IMR-90 (cell line): ENCODE measurements around the gene ACADS. TPM values are rescaled to one million over a fixed set of nuclear protein-coding genes. Genes with fewer than 3 reads are reported as not detected.

Source experiments
- ATAC-seq: fragments of 200-7000 bp; cut with Tn5 transposase; 2 replicates; pipeline ENCODE4 v1.9.1; 2020; ENCODE audit warnings: low read depth, mild to moderate bottlenecking, moderate library complexity
- BruUV-seq: library from RNA; stranded (reverse); fragments of 400-500 nt; replicated peaks from 2 replicates; lab custom pipeline; 2021; lab: Mats Ljungman, UMichigan
- CTCF ChIA-PET: fragments of 300-600 bp; formaldehyde crosslinking; extraction: SDS; loops from one replicate; lab custom pipeline; 2021; ENCODE audit warnings: antibody characterized with exemption; lab: Yijun Ruan, JAX
- POLR2A ChIA-PET: fragments of 300-600 bp; sonication (Branson Sonifier 250); formaldehyde crosslinking; loops from one replicate; lab custom pipeline; 2022; ENCODE audit warnings: antibody characterized with exemption; ENCODE audit not compliant: unreplicated experiment; lab: Charles Lee
- DNase-seq: peaks from one replicate; pipeline ENCODE4 v3.0.0; 2013
- H2AFZ ChIP-seq: replicated peaks from 2 replicates; pipeline ENCODE3; 2013; ENCODE audit warnings: low read length, mild to moderate bottlenecking; ENCODE audit not compliant: poor library complexity
- H2AK5ac ChIP-seq: 2 replicates; pipeline ENCODE4 v1.6.1; 2013; ENCODE audit warnings: low read depth, low read length, inconsistent platforms
- H2AK9ac ChIP-seq: replicated peaks from 2 replicates; pipeline ENCODE3; 2013; ENCODE audit warnings: mild to moderate bottlenecking, low read depth, low read length, moderate library complexity; ENCODE audit not compliant: poor library complexity
- H2BK120ac ChIP-seq: 2 replicates; pipeline ENCODE4 v1.6.1; 2013; ENCODE audit warnings: low read depth, low read length, inconsistent platforms
- H2BK15ac ChIP-seq: 3 replicates; pipeline ENCODE4 v1.6.1; 2013; ENCODE audit warnings: low read depth, low read length, inconsistent platforms
- H2BK20ac ChIP-seq: 2 replicates; pipeline ENCODE4 v1.6.1; 2013; ENCODE audit warnings: low read depth, mild to moderate bottlenecking, inconsistent platforms, low read length, moderate library complexity
- H2BK5ac ChIP-seq: 2 replicates; pipeline ENCODE4 v1.6.1; 2013; ENCODE audit warnings: mild to moderate bottlenecking, low read depth, low read length, inconsistent platforms; ENCODE audit not compliant: poor library complexity, severe bottlenecking
- H3K14ac ChIP-seq: replicated peaks from 2 replicates; pipeline ENCODE4 v1.6.1; 2013; ENCODE audit warnings: low read depth, low read length, inconsistent platforms
- H3K18ac ChIP-seq: 2 replicates; pipeline ENCODE4 v1.6.1; 2013; ENCODE audit warnings: low read depth, low read length, control low read depth
- H3K23ac ChIP-seq: 2 replicates; pipeline ENCODE4 v1.6.1; 2013; ENCODE audit warnings: low read depth, low read length, inconsistent platforms
- H3K27ac ChIP-seq: 2 replicates; pipeline ENCODE4 v1.5.1; 2013; ENCODE audit warnings: mild to moderate bottlenecking, control low read depth, low read length; ENCODE audit not compliant: insufficient read depth
- H3K27me3 ChIP-seq: 2 replicates; pipeline ENCODE4 v1.6.1; 2013; ENCODE audit warnings: low read length; ENCODE audit not compliant: control insufficient read depth, insufficient read depth
- H3K36me3 ChIP-seq: 2 replicates; pipeline ENCODE4 v1.6.1; 2013; ENCODE audit warnings: low read length, mixed read lengths; ENCODE audit not compliant: control insufficient read depth, insufficient read depth
- H3K4ac ChIP-seq: 2 replicates; pipeline ENCODE4 v1.6.1; 2013; ENCODE audit warnings: low read depth, low read length, inconsistent platforms
- H3K4me1 ChIP-seq: 2 replicates; pipeline ENCODE4 v1.6.1; 2013; ENCODE audit warnings: low read length, mixed read lengths; ENCODE audit not compliant: control insufficient read depth, insufficient read depth
- H3K4me2 ChIP-seq: 2 replicates; pipeline ENCODE4 v1.6.1; 2013; ENCODE audit warnings: low read depth, mild to moderate bottlenecking, control low read depth, low read length, moderate library complexity
- H3K4me3 ChIP-seq: 2 replicates; pipeline ENCODE4 v1.5.1; 2013; ENCODE audit warnings: low read depth, mild to moderate bottlenecking, control low read depth, low read length, moderate library complexity; ENCODE audit not compliant: insufficient read depth
- H3K56ac ChIP-seq: 2 replicates; pipeline ENCODE4 v1.6.1; 2013; ENCODE audit warnings: low read length, inconsistent platforms; ENCODE audit not compliant: insufficient read depth; ENCODE audit errors: extremely low read depth
- H3K79me1 ChIP-seq, 2 experiments: 2 replicates each; pipeline ENCODE4 v1.6.1; 2013; ENCODE audit warnings: low read length in 2 of 2, inconsistent platforms in 1 of 2, low read depth in 1 of 2
- H3K9ac ChIP-seq: 2 replicates; pipeline ENCODE4 v1.6.1; 2013; ENCODE audit warnings: low read depth, low read length, control low read depth
- H3K9me1 ChIP-seq: 2 replicates; pipeline ENCODE4 v1.6.1; 2013; ENCODE audit warnings: low read length, inconsistent platforms; ENCODE audit not compliant: insufficient read depth
- H3K9me3 ChIP-seq: 2 replicates; pipeline ENCODE4 v1.6.1; 2013; ENCODE audit warnings: low read length; ENCODE audit not compliant: control insufficient read depth, insufficient read depth
- H4K20me1 ChIP-seq: 2 replicates; pipeline ENCODE4 v1.6.1; 2013; ENCODE audit warnings: low read length, inconsistent platforms; ENCODE audit not compliant: insufficient read depth
- H4K5ac ChIP-seq: 2 replicates; pipeline ENCODE4 v1.6.1; 2013; ENCODE audit warnings: mild to moderate bottlenecking, low read depth, low read length, control low read depth
- H4K8ac ChIP-seq, 2 experiments: 2 replicates each; pipeline ENCODE4 v1.6.1; 2013; ENCODE audit warnings: low read depth in 2 of 2, low read length in 2 of 2, control low read depth in 1 of 2, inconsistent platforms in 1 of 2
- H4K91ac ChIP-seq: 2 replicates; pipeline ENCODE4 v1.6.1; 2013; ENCODE audit warnings: low read depth, low read length, inconsistent platforms; ENCODE audit not compliant: insufficient read depth
- BHLHE40 ChIP-seq: fragments of 150-350 bp; IDR thresholded peaks from 2 replicates; pipeline ENCODE4 v1.6.1; 2016; ENCODE audit warnings: mild to moderate bottlenecking, low read depth, low read length
- CEBPB ChIP-seq: IDR thresholded peaks from 2 replicates; pipeline ENCODE4 v1.6.1; 2012; ENCODE audit warnings: low read depth, low read length, improper control_type of control experiment
- CHD1 ChIP-seq: IDR thresholded peaks from 2 replicates; pipeline ENCODE4 v1.6.1; 2012; ENCODE audit warnings: low read depth, low read length, improper control_type of control experiment
- CTCF ChIP-seq: conservative IDR thresholded peaks from 2 replicates; pipeline ENCODE4 v1.5.1; 2012; ENCODE audit warnings: mild to moderate bottlenecking, low read depth, low read length, improper control_type of control experiment
- FOS ChIP-seq: fragments of 150-350 bp; IDR thresholded peaks from 2 replicates; pipeline ENCODE4 v1.6.1; 2016; ENCODE audit warnings: low read depth, low read length
- MAFK ChIP-seq: IDR thresholded peaks from 2 replicates; pipeline ENCODE4 v1.6.1; 2012; ENCODE audit warnings: low read depth, low read length, improper control_type of control experiment
- MAZ ChIP-seq: IDR thresholded peaks from 2 replicates; pipeline ENCODE4 v1.6.1; 2012; ENCODE audit warnings: low read depth, mild to moderate bottlenecking, low read length, improper control_type of control experiment, moderate library complexity, borderline replicate concordance
- MXI1 ChIP-seq: IDR thresholded peaks from 2 replicates; pipeline ENCODE4 v1.6.1; 2012; ENCODE audit warnings: low read depth, mild to moderate bottlenecking, low read length, moderate library complexity, borderline replicate concordance
- NFE2L2 ChIP-seq: fragments of 150-350 bp; IDR thresholded peaks from 2 replicates; pipeline ENCODE4 v1.6.1; 2016; ENCODE audit warnings: low read depth, mild to moderate bottlenecking, low read length
- RAD21 ChIP-seq: IDR thresholded peaks from 2 replicates; pipeline ENCODE4 v1.6.1; 2012; ENCODE audit warnings: low read length, improper control_type of control experiment
- RFX5 ChIP-seq: IDR thresholded peaks from 2 replicates; pipeline ENCODE4 v1.8.0; 2012; ENCODE audit warnings: low read depth, mild to moderate bottlenecking, low read length, moderate library complexity
- WGBS, 2 experiments: methylation state at CpG; one replicate each; pipeline versions ENCODE4 v1.1.5 to v1.1.7; 2013; ENCODE audit warnings: missing lambda C conversion rate in 2 of 2; ENCODE audit not compliant: insufficient read length in 1 of 2; ENCODE audit errors: extremely low coverage in 2 of 2; 5-methylcytosine and 5-hydroxymethylcytosine counted together
- dilution Hi-C: fragments of 300-500 bp; cut with HindIII; formaldehyde crosslinking; loops from one replicate; pipeline ENCODE4 v1.14.3; 2018; ENCODE audit warnings: low sequenced_read_pairs; ENCODE audit not compliant: unreplicated experiment
- in situ Hi-C: fragments of 300-500 bp; cut with MboI; formaldehyde crosslinking; loops from 3 replicates; pipeline ENCODE4 v1.14.3; 2019; ENCODE audit warnings: low sequenced_read_pairs, inconsistent platforms, mixed read lengths
- intact Hi-C: fragments of 100-400 bp; cut with micrococcal nuclease; formaldehyde crosslinking; loops from 2 replicates; pipeline ENCODE4 v1.10.0; 2022
- polyA plus RNA-seq, 3 experiments: library from polyadenylated mRNA; depleted of rRNA; stranded (reverse); fragments of >200 nt; gene quantifications; 2 replicates each; pipeline ENCODE4 v1.2.3, GENCODE V29; 2012; ENCODE audit warnings: low replicate concordance in 1 of 3
- total RNA-seq: library from RNA; depleted of rRNA; stranded (reverse); fragments of >200 nt; gene quantifications from 2 replicates; pipeline ENCODE4 v1.2.3, GENCODE V29; 2012
- TF ChIP-seq, protein P1 (sequence below): fragments of 150-350 bp; IDR thresholded peaks from 2 replicates; pipeline ENCODE4 v1.6.1; 2017; ENCODE audit warnings: mild to moderate bottlenecking, antibody characterized with exemption, low read length, low read depth

Gene ACADS
- total and polyA plus RNA-seq, 2 of the 4 experiments (the other 2 are of a cell fraction) = 2.9 to 5.5 TPM

DNA sequence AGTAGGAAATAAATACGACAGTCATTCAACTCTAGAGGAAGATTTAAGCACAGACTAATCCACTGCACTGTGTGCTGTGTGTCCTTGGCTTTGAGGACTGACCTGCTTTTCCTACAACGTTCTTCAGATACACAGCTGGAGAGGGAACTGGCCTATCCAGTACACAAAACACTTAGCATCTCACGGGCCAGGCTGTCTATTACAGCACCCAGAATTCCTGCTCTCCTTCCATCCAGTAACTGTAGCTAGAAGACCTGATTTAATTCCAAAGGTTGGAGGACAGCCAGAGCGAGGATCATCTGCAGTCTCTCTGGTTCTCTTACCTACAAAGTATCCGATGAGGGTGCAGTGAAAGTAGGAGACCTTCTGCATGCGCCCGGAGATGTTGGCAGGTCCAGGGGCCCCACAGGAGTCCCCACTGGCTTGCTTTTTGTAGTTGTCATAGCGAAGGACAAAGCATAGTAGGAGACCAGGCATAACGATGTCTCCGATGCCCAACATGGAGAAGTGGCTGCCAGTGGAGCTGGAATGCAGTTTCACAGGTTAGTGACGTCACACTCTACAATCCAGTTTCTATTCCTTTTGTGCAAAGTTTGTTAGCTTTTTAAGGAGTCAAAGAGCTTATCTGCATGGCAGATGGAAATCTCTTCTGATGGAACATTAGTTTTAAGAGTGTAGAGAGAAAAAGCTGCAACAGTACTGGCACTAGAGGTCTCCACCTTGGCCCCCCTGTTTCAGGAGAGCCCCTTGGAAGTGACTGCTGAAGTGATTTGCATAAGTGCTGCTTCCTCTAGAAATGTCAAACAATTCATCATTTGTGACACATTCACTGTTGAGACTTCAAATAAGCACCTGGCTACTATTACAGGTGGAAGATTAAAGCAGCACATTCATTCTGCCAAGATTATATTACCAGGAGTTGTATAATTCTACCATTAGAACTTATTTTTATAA is 41.7 kb downstream of the ACADS start:
- ATAC-seq = no peak
- Histone ChIP-seq H3K14ac (no peak overlapping the region), H3K36me3 (peaks cover 49% of the 10 kb centered on the region)

More for the DNA sequence above, 41.7 kb downstream of the ACADS start:
- intact Hi-C loops = no loop called here
- in situ Hi-C loops = no loop called here
- H3K9me3 ChIP-seq = no peaks in the 10 kb centered on the region
- peaks cover 7% of the 10 kb centered on the region; the same call in 1 of the 2 replicates for H3K9me1 ChIP-seq
- no peak overlapping the region for H3K4ac ChIP-seq
- H4K8ac ChIP-seq = no peak overlapping the region
- no peak overlapping the region for H2AK9ac ChIP-seq
- ChIA-PET CTCF (no interaction called here), POLR2A (no interaction called here)
- no peak overlapping the region for H2AFZ ChIP-seq
- no peak overlapping the region for H2BK20ac ChIP-seq
- no peak overlapping the region for H2BK120ac ChIP-seq
- H3K4me3 ChIP-seq = no peak overlapping the region
- H2BK5ac ChIP-seq = no peak overlapping the region
- no peaks in the 10 kb centered on the region; the same call in 1 of the 2 replicates for H4K20me1 ChIP-seq
- dilution Hi-C loops = no loop called here
- no peak for DNase-seq
- no peak overlapping the region for H3K18ac ChIP-seq
- no peak overlapping the region for H3K27ac ChIP-seq
- no peaks in the 10 kb centered on the region for H3K4me1 ChIP-seq
- H4K91ac ChIP-seq = no peak overlapping the region
- no peaks in the 10 kb centered on the region for H3K27me3 ChIP-seq
- no peak overlapping the region for H4K5ac ChIP-seq
- H3K9ac ChIP-seq = no peak overlapping the region
- no peak for TF ChIP-seq RFX5
- TF ChIP-seq NFE2L2 = no peak
- no peak for TF ChIP-seq MXI1
- no peak for TF ChIP-seq RAD21
- no peak for TF ChIP-seq CHD1
- no peak for TF ChIP-seq BHLHE40
- TF ChIP-seq, protein P1, sequence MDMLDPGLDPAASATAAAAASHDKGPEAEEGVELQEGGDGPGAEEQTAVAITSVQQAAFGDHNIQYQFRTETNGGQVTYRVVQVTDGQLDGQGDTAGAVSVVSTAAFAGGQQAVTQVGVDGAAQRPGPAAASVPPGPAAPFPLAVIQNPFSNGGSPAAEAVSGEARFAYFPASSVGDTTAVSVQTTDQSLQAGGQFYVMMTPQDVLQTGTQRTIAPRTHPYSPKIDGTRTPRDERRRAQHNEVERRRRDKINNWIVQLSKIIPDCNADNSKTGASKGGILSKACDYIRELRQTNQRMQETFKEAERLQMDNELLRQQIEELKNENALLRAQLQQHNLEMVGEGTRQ = no peak
- TF ChIP-seq FOS = no peak
- no peak for TF ChIP-seq CTCF
- no peak for TF ChIP-seq MAFK
- TF ChIP-seq MAZ = no peak
- TF ChIP-seq CEBPB = no peak
- no peak overlapping the region for H3K4me2 ChIP-seq
- H2AK5ac ChIP-seq = no peak overlapping the region
- no peak overlapping the region for H2BK15ac ChIP-seq
- no peaks in the 10 kb centered on the region for H3K79me1 ChIP-seq
- WGBS, 2 experiments = no CpG with 5 or more reads among the region's 11 CpGs
- H3K56ac ChIP-seq = no peak overlapping the region
- H3K23ac ChIP-seq = no peak overlapping the region
- BruUV-seq = no TSS peak
